ENCODE measurements around the gene DDB1. TPM values are rescaled to one million over a fixed set of nuclear protein-coding genes. Genes with fewer than 3 reads are reported as not detected.

Gene DDB1
- total RNA-seq (2012; rRNA removed) (372 and 412 TPM in 2 replicates), polyA plus RNA-seq (2012; rRNA removed) (208 and 221 TPM in 2 replicates), Bru-seq, nascent RNA (percentile 93 among the genes with signal in this experiment), BruChase-seq, experiment 1, labeled RNA remaining after a 6-hour chase (percentile 97 among the genes with signal in this experiment), BruChase-seq, experiment 2, labeled RNA remaining after a 2-hour chase (percentile 95 among the genes with signal in this experiment)
- 162 and 168 TPM in 2 replicates for polyA plus RNA-seq (2012; cell fraction: cytosol; rRNA removed)
- polyA plus RNA-seq (2012; cell fraction: nucleus; rRNA removed; ENCODE audit: low replicate concordance) = 150 and 234 TPM in 2 replicates
- long read RNA-seq, full-length matches to known transcripts = 242 of 358 reads
- long read RNA-seq, partial matches to known transcripts = 84 of 358 reads
- long read RNA-seq, other reads (novel, unspliced or antisense) = 32 of 358 reads

GRCh38 chr11:61332797-61333549, at the start of gene DDB1, which contains the start of gene TKFC:
Gene DDB1 (minus strand): TSS chr11:61333105. CDS start chr11:61332968, 137 bp downstream.
Gene TKFC (plus strand): TSS chr11:61333228. CDS start chr11:61334729, 1,501 bp downstream.
- intact Hi-C loops (cut with micrococcal nuclease) = loop anchor here (5.0 to 10.0 kb wide), 2 partner anchors 94 to 302 kb away; partner anchors contain the start of gene CPSF7
- TF ChIP-seq MXI1 (IDR thresholded peaks at IDR 0.05; ENCODE audit: borderline replicate concordance, low read depth, low read length) (peak; percentile 91; the same call in 1 of the 2 replicates), RFX5 (IDR thresholded peaks at IDR 0.05; ENCODE audit: low read depth, low read length) (no peak), BHLHE40 (IDR thresholded peaks at IDR 0.05; ENCODE audit: low read depth, low read length) (peak; percentile 87), POLR2A (IDR thresholded peaks at IDR 0.05; ENCODE audit: low read depth, low read length) (peak; percentile 94), USF2 (IDR thresholded peaks at IDR 0.05; ENCODE audit: low read depth, low read length) (peak; percentile 54; the same call in 1 of the 2 replicates), MAZ (IDR thresholded peaks at IDR 0.05; ENCODE audit: borderline replicate concordance, low read depth, low read length) (peak; percentile 46; the same call in 1 of the 2 replicates), RAD21 (IDR thresholded peaks at IDR 0.05; ENCODE audit: low read length) (no peak)
- in situ Hi-C loops (cut with MboI; ENCODE audit: low sequenced_read_pairs) = no loop called here
- Histone ChIP-seq H3K27me3 (ENCODE audit: control insufficient read depth, insufficient read depth, low read length) (no peaks in the 10 kb centered on the region), H3K14ac (replicated peaks; ENCODE audit: low read depth, low read length) (peak within 1 kb of the TSS; percentile 98), H2AFZ (replicated peaks; ENCODE audit: low read length, poor library complexity) (peak within 1 kb of the TSS; percentile 96), H3K9me1 (ENCODE audit: insufficient read depth, low read length) (peaks cover 6% of the 10 kb centered on the region), H2BK20ac (ENCODE audit: low read depth, low read length) (no peak within 1 kb of the TSS; the same call in 1 of the 2 replicates), H3K9ac (ENCODE audit: low read depth, low read length) (peak within 1 kb of the TSS; percentile 96), H3K18ac (ENCODE audit: low read depth, low read length) (peak within 1 kb of the TSS; percentile 67), H3K4me1 (ENCODE audit: control insufficient read depth, insufficient read depth, low read length) (peaks cover 17% of the 10 kb centered on the region), H4K8ac (ENCODE audit: low read depth in 2 of 2, low read length in 2 of 2) (peak within 1 kb of the TSS; percentile 98 to 99), H3K36me3 (ENCODE audit: control insufficient read depth, insufficient read depth, low read length) (peaks cover 12% of the 10 kb centered on the region), H3K79me1 (ENCODE audit: low read depth in 1 of 2, low read length in 2 of 2) (peaks cover 11 to 41% of the 10 kb centered on the region in 2 experiments), H2AK9ac (replicated peaks; ENCODE audit: low read depth, low read length, poor library complexity) (peak within 1 kb of the TSS; percentile 98), H3K23ac (ENCODE audit: low read depth, low read length) (peak within 1 kb of the TSS; percentile 99), H3K4me3 (ENCODE audit: insufficient read depth, low read depth, low read length) (peak within 1 kb of the TSS; percentile 92), H4K5ac (ENCODE audit: low read depth, low read length) (peak within 1 kb of the TSS; percentile 93), H2AK5ac (ENCODE audit: low read depth, low read length) (peak within 1 kb of the TSS; percentile 98), H4K20me1 (ENCODE audit: insufficient read depth, low read length) (peaks cover 33% of the 10 kb centered on the region), H2BK5ac (ENCODE audit: low read depth, low read length, poor library complexity, severe bottlenecking) (peak within 1 kb of the TSS; percentile 78), H2BK120ac (ENCODE audit: low read depth, low read length) (peak within 1 kb of the TSS; percentile 43), H3K27ac (ENCODE audit: insufficient read depth, low read length) (peak within 1 kb of the TSS; percentile 93), H2BK15ac (ENCODE audit: low read depth, low read length) (peak within 1 kb of the TSS; percentile 16; the same call in 1 of the 3 replicates), H4K91ac (ENCODE audit: insufficient read depth, low read depth, low read length) (peak within 1 kb of the TSS; percentile 95), H3K56ac (ENCODE audit: extremely low read depth, insufficient read depth, low read length) (peak within 1 kb of the TSS; percentile 82), H3K4me2 (ENCODE audit: low read depth, low read length) (peak within 1 kb of the TSS; percentile 100), H3K9me3 (ENCODE audit: control insufficient read depth, insufficient read depth, low read length) (no peaks in the 10 kb centered on the region), H3K4ac (ENCODE audit: low read depth, low read length) (peak within 1 kb of the TSS; percentile 97)
- 0% methylated on average over 9 of the region's 81 CpGs; no CpG with 5 or more reads in 1 of the 2 experiments for WGBS, 2 experiments (ENCODE audit: extremely low coverage in 2 of 2, insufficient read length in 1 of 2)
- no TSS peak for BruUV-seq (replicated peaks)
- ATAC-seq (ENCODE audit: low read depth) (peak; percentile 91), DNase-seq (peak; percentile 87)
- POLR2A ChIA-PET (ENCODE audit: unreplicated experiment) = no interaction called here
- CTCF ChIA-PET = interaction anchor here (4.8 kb wide), 1 partner anchor 52 kb away, joined by 72 read pairs; no protein-coding TSS in a partner anchor
- dilution Hi-C loops (cut with HindIII; ENCODE audit: low sequenced_read_pairs, unreplicated experiment) = no loop called here
